Posterior vena cava (tissue), 2 donors: Measurements from ENCODE around the gene DLG2. TPM values are rescaled to one million over a fixed set of nuclear protein-coding genes. Genes with fewer than 3 reads are reported as not detected.
A peak's percentile ranks its signal among the peaks of the same experiment; 100 is the strongest.
"Not testable (repeated sequence)": the region's sequence is repeated elsewhere in the genome, so short reads cannot be mapped to it uniquely, and the experiment has no call there.

Experiments used
- DNase-seq: peaks from one replicate; pipeline ENCODE4 v3.0.0-alpha.2; 2020; ENCODE audit warnings: low spot score
- intact Hi-C, 2 donors: fragments of 100-400 bp; cut with DNase I; formaldehyde crosslinking; loops; one replicate each; pipeline versions ENCODE4 v1.14.1 to v1.14.2; 2022 to 2023
- total RNA-seq, 2 donors: library from RNA; stranded (reverse); fragmentation: NEBNext Ultra II Directional; extraction: Animal tissue kit (Norgen Biotek cat#: 25700); gene quantifications; one replicate each; pipeline ENCODE4 v1.2.1, GENCODE V29; 2021
- donor health status: DM: yes; HTN: yes; CAD: no.
- donor health status: DM: yes; HTN: yes; CAD: no.

DLG2 gene
- total RNA-seq, 2 donors from 2014 or later: 17.2 to 20.5 TPM

DNA sequence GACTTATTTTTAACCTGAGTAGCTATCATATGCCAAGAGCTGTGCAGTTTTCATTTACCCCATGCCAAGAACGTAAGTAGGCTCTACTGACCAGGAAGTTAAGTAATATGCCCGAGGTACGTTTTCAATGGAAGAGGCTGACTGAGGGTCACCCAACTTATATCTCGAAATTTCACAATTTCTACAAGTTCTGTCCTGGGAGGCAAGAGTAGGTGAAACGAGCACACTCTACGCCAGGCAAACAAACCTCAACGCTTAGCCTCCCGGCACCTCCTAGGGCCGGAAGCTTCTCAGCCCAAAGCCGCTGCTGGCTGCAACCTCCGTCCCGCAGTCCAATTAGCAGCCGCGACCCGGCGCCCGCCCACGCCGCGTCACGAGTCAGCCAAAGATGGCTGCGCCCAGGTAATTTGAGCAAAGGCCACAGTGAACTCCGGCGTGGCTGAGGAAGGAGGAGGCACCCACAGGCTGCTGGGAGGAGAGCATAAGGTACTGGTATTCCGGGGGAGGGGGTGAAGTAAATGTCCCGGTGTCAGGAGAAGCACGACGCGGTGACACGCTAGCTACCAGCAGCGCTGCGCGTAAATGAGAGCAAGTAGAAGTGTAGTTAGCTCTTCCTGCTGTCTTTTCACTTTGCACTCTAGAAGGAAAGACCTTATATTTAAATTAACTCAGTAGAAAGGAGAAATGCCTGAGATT lies 20.6 kb upstream of the DLG2 start, which contains the start of gene TMEM126A:
Gene TMEM126A, plus strand, starts transcription at position 364 of the 696 bp plus-strand sequence. CDS start 2,289 bp downstream, outside the sequence.
- peak; percentile 96 for DNase-seq
- intact Hi-C loops: no loop called here

DNA sequence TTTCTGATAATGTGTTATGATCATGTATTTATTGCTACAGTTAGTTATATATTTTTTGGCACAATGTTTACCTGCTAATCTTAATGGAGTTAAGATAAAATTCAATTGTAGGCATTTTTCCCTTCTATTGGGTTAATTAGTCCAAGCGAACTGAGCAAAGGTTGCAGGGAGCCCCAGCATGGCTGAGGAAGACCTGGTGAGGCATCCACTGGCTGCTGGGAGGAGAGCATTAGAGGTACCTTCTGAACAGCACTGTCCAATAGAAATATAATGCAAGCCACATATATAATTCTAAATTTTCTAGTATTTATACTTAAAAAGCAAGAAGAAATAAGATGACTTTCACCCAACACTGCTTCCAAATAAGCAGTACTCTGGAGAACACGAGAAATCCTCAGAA lies 19.9 kb upstream of the DLG2 start:
- no peak for DNase-seq
- intact Hi-C loops: no loop called here

DNA sequence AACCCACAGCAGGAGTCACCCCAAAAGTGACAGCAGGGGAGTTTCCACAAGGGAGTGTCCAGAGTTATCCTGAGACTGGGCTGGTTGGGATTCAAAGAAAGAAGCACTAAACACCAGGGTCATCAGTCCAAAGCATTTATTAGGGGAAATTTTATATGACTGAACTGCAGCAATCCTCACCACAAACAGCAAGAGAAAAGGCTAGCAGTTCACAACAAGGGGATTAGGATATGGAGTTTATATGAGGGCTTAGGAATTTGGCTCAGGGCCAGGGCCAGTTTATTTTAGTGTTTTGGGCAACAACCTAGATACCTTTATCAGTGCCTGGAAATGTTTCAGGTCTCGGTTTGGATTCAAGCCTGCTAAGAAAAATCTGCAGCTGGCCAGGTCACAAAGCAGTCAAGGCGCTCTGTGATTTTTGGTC lies 16.1 kb upstream of the DLG2 start:
- no peak for DNase-seq
- intact Hi-C loops: no loop called here

DNA sequence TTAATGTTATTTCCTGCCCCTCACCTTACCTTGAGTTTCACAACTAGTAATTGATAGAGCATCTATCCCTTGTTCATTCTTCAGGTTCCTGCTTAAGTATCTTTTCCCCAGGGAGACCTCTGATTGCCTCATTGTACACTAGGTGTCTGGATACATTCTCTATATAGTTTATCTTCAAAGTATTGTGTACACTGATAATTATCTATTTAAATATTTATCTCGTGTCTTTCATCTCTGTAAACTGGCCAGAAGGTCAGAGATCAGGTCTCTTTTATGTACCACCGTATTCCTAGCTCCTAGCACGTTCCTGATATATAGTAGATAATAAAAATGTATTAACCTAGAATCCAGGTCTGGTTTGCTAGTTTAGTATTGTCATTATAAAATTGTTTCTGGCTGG lies 7.6 kb upstream of the DLG2 start:
- intact Hi-C loops: no loop called here

DNA sequence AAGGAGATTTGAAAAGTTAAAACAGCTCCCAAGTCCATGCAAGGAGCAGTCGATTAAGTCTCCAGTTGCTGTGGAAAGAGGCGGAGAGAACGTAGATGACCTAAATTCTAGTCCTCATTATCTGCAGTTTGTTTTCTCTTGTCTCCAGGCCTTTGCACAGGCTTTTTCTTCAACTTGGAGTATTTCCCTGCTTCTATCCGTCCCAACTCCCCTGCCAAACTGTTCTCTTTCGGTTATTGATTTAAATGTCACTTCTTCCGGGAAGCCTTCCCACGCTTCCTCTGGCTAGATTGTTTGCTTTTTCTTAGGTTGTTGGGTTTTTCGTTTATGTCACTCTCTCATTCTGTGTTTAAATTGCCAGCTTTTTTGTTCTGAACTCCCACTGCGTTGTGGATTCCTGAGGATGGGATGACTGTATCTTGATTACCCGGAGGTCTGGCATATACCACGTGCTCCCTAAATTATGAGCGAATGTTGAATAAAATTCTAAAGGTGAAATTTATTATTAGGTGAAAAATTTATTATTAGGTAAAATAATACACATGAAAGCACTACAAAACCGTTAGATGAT lies 1.7 kb upstream of the DLG2 start:
- intact Hi-C loops: no loop called here
- no peak for DNase-seq

More for the DNA sequence above, 7.6 kb upstream of the DLG2 start:
- DNase-seq: no peak

DNA sequence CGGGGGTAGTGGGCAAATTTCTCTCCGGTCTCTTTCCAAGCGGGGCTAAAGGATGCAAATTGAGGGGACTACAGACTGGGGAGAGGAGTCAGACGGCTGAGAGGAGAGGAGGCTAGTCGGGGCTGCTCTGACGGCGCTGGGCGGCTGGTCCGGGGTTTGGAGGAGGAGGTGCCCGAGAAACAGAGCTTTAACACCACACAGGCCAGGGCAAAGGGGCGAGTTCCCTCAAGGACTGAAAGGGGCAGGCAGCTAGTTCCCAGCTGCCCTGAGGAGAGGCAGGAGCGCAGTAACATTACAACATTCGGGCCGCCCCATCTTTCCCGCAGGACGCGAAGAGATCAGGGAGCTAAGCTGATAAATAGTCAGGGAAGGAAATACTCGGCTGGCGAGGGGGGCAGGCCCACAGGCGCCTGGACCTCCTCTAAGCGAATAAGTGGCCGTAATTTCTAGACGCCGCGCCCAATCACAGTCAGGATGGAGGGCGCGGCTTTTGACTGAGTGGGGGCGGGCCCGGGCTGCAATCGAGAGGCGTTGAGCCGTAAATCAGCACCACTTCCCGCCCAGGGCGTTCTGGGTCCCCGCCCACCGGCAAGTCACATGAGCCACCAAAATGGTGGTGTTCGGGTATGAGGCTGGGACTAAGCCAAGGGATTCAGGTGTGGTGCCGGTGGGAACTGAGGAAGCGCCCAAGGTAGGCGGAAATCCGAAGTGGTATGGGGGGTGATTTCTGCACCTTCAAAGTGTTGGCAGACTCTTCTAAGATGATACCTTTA lies 1.0 kb upstream of the DLG2 start, which contains the start of gene TMEM126B:
Gene TMEM126B, plus strand, starts transcription at position 596 of the 773 bp plus-strand sequence. Its CDS starts 15 bp downstream, at position 611.
- DNase-seq: peak; percentile 99
- intact Hi-C loops: no loop called here

DNA sequence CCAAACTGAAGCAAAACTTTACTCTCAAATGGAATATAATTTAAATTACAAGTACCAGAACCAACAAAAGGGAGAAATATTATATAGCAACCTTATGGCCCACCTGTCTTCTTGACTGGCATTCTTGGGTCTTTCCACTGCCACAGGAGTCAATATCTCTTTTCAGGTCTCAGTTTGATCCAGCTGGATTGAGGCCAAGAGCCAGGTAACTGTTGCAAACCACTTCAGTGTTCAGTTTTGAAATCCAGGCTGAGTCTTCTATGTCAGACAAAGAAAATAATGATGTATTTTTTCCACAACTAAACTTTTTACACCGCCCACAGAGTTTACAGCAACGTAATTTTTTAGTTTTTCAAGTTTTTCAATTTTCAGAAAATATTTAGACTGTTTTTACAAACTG lies 648 bp downstream of the DLG2 start:
- no peak for DNase-seq
- intact Hi-C loops: no loop called here

DNA sequence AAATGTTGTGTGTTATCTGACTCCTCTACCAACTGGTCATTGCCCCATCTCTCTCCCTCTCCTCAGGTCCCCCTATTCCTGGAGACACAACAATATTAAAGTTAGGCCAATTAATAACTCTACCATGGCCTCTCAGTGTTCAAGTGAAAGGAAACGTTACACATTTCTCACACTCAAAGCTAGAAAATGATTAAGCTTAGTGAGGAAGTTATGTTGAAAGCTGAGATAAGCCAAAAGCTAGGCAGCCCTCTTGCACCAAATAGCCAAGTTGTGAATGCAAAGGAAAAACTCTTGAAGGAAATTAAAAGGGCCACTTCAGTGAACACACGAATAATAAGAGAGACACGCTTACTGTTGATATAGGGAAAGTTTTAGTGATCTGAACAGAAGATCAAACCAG lies 6.9 kb downstream of the DLG2 start:
- intact Hi-C loops: no loop called here
- DNase-seq: no peak

DNA sequence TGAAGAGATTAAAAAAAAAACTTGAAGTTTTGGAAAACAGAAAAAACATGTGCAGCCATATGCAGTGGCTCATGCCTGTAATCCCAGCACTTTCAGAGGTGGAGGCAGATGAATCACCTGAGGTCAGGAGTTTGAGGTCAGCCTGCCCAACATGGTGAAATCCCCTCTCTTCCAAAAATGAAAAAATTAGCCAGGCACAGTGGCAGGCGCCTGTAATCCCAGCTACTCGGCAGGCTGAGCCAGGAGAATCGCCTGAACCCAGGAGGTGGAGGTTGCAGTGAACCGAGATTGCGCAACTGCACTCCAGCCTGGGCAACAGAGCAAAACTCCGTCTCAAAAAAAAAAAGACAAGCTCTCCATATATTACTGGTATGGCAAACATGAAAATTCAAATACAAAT lies 7.6 kb downstream of the DLG2 start:
- intact Hi-C loops: no loop called here
- DNase-seq: no peak

DNA sequence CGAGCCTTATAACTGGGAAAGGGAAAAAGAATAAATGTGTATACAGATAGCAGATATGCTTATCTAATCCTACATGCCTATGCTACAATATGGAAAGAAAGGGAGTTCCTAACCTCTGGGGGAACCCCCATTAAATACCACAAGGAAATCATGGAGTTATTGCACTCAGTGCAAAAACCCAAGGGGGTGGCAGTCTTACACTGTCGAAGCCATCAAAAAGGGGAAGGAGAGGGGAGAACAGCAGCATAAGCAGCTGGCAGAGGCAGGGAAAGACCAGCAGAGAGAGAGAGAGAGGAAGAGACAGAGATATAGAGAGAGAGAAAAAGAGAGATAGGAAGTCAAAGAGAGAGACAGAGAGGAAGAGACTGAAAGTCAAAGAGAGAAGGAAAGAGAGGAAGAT lies 15.5 kb downstream of the DLG2 start:
- DNase-seq, intact Hi-C loops: not testable (repeated sequence)

DNA sequence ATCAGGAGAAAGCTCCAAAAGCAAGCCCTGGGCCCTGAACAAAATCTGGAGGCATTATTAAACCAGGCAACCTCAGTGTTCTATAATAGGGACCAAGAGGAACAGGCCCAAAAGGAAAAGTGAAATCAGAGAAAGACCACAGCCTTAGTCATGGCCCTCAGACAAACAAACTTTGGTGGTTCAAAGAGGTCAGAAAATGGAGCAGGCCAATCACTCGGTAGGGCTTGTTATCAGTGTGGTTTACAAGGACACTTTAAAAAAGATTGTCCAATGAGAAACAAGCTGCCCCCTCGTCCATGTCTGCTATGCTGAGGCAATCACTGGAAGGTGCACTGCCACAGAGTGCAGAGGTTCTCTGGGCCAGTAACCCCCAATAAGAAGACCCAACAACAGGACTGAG lies 17.9 kb downstream of the DLG2 start:
- intact Hi-C loops, DNase-seq: not testable (repeated sequence)

DNA sequence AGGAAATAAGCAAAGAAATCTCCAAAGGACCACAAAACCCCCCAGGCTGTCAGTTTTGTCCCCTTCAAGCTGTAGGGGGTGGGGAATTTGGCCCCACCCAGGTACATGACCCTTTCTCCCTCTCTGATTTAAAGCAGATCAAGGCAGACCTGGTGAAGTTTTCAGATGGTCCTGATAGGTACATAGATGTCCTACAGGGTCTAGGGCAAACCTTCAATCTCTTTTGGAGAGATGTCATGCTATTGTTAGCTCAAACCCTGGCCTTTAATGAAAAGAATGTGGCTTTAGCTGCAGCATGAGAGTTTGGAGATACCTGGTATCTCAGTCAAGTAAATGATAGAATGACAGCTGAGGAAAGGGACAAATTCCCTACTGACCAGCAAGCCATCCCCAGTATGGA lies 18.5 kb downstream of the DLG2 start:
- intact Hi-C loops, DNase-seq: not testable (repeated sequence)

DNA sequence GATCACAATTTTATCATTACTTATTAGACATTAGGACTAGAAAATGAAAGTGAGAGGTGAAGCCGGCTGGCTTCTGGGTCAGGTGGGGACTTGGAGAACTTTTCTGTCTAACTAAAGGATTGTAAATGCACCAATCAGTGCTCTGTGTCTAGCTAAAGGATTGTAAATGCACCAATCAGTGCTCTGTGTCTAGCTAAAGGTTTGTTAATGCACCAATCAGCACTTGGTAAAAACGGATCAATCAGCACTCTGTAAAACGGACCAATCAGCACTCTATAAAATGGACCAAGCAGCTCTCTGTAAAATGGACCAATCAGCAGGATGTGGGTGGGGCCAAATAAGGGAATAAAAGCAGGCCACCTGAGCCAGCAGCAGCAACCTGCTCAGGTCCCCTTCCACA lies 20.9 kb downstream of the DLG2 start:
- intact Hi-C loops, DNase-seq: not testable (repeated sequence)

DNA sequence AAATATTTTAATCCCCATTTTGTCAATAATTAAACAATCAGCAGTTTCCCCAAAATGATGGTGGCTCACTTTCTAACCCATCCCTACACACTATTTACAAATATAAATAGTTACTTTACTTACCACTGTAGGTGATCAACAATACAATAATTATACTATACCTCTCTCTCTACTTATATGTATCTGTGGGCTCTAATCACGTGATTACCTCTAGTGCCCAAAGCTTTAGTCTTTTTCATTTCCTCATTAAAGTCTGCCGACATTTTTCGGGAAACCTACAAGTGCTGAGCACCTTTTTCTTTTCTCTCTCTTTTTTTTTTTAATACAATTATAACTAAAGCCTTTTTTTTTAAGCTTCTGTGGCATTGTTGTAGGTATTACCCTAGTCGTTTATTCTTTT lies 23.9 kb downstream of the DLG2 start:
- intact Hi-C loops: no loop called here
- no peak for DNase-seq

DNA sequence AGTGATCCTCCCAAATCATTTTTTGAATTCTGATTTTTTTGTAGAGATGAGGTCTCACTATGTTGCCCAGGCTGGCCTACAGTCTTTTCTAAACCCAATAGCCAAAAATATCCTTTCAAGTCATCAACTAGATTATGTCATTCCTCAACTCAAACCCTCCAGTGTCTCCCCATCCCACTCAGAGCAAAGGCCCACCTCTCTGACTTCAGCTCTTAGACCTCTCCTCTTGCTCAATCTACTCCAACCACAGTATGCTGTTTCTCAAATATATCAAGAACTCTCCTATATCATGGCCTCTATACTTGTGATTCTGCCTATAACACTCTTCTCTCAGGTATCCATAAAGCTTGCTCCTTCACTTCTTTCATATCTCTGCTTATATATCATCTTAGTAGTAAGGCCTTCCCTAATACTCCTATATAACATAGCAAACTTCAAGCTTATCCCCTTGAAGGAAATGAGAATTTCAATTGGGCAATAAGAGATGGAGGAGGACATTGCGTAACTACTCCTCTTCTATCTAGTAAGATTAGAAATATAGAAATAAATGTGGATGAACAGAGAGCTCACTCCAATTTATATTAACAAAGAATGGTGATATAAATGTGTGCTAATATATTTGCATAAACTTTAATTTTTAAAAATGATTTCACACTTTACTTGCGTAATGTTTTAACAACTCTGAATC lies 24.5 kb downstream of the DLG2 start:
- DNase-seq: no peak
- intact Hi-C loops: no loop called here

DNA sequence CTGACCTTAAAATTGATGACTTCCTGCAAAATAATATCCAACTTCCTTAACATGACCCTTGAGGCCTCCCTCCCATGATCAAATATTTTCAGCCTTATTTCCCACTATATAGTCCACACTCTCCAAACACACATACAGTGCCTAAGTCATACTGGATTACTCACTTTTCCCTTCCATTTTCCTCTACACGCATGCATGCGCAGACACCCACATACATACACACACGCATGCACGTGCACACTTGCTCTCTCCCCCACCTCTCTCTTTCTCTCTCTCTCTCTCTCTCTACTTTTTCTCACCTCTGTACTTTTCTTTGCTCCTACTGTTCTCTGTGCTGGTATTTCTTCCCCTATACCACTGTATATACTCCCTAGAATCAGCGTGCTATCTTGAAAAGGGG lies 28.1 kb downstream of the DLG2 start:
- intact Hi-C loops: no loop called here
- DNase-seq: no peak

DNA sequence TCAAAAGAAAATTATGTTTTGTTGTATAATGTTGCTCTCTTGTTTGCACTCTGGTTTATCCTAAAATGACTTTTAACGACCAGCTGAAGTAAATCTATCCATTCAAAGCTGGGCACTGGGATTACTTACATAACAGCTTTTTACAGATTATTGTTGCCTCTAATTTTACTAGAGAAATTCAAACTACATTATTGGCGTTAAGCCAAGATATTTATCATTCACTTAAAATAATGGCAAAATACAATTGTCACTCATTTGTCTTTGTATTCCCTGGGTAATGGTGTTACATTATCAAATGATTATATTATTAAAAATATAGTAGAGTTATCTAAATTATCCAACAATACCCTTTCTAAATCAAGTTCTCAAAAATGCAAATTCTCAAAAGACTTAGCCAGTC lies 30.3 kb downstream of the DLG2 start:
- intact Hi-C loops: no loop called here
- DNase-seq: no peak

DNA sequence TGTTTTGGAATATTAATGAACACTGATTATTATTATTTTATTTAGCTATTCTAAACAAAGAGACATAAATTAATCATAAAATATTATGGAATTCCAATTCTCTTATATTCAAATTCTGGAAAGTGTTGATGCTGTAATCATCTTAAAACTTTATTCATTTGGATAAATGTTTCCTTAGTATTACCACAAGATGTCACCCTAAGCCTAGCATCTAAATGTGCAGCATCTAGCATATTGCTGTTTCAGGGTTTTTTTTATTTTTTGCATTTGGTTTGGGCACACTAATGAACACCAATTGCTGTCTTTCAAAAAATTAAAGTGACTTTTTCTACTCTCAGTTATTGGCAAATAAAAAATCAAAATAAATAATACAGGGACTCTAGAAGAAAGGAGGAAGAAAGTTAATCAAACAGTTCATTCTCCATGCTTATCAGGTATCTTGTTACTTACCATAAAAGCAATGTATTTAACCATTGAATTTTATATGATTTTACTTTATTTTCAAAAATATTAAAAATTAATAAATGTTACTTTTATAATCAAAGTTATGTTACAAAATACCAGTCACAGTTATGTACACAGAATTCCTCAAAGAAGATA lies 31.8 kb downstream of the DLG2 start:
- intact Hi-C loops: no loop called here
- no peak for DNase-seq

DNA sequence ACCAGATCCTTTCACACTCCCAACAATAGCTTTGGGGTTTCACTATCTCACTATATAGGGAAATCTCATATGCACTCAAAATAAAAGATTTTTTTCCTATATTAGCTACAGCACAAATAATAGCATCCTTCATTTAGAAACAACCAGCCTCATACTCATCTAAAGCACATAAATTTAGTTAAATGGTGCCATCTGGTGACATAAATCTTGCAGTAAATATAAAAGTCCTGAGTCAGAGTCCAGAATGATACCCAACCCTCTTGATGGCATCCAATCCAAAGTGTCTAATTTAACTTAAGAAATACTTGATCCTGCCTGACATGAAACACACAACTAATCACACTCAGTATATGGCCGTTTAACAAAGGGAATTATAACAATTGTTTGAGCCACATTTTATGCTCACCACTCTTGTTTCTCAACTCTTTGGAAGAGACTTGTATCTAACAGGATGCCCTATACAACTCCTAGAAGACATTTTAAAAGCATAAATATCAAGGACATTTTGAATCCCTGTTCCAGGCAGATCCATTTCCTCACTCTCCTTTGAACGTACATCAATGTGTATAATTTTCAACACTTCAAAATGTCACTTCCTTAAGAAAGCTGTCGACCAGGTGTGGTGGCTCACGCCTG lies 36.2 kb downstream of the DLG2 start:
- no peak for DNase-seq
- intact Hi-C loops: no loop called here
